ENCODE data around the gene LRRC7.

- no peak for TF ChIP-seq CTCF (IDR thresholded peaks at IDR 0.05; ENCODE audit: borderline replicate concordance, extremely low read depth, low read length, poor library complexity, severe bottlenecking)
- no peak for TF ChIP-seq EZH2 (IDR thresholded peaks at IDR 0.05; ENCODE audit: borderline replicate concordance, low read depth, low read length, severe bottlenecking)
These were observed 32.2 kb upstream of the LRRC7 start for GRCh38 chr1:69535490-69535889.

All from DND-41 (cell line).